GM18502 (cell line): ENCODE data around the gene ZBTB39.

Source experiments
- ATAC-seq: cut with Tn5 transposase; IDR thresholded peaks from one replicate; pipeline ENCODE4 v1.9.1; 2021; ENCODE audit warnings: mild to moderate bottlenecking; ENCODE audit not compliant: unreplicated experiment, poor library complexity

ZBTB39 gene

GRCh38 chr12:56951582-56952339, 54.6 kb downstream of the ZBTB39 start:
- no peak for ATAC-seq

GRCh38 chr12:56948881-56949280, 57.5 kb downstream of the ZBTB39 start:
- no peak for ATAC-seq
